ENCODE measurements around the gene PER2. TPM values are rescaled to one million over a fixed set of nuclear protein-coding genes. Genes with fewer than 3 reads are reported as not detected.
"Not testable (repeated sequence)": the region's sequence is repeated elsewhere in the genome, so short reads cannot be mapped to it uniquely, and the experiment has no call there.

The PER2 gene
- total RNA-seq, 1 donor from 2014 or later = 5.3 TPM

- FAIRE-seq (no peak), DNase-seq (ENCODE audit: low spot score in 2 of 2) (no peak)
These were observed 25.6 kb upstream of the PER2 start for GRCh38 chr2:238313991-238314350.

GRCh38 chr2:238313289-238313990 lies 25.0 kb upstream of the PER2 start:
- FAIRE-seq (no peak), DNase-seq (ENCODE audit: low spot score in 2 of 2) (no peak)

GRCh38 chr2:238310721-238311120 lies 22.3 kb upstream of the PER2 start:
- FAIRE-seq = not testable (repeated sequence)

GRCh38 chr2:238308177-238308576 lies 19.8 kb upstream of the PER2 start:
- FAIRE-seq = no peak
- DNase-seq (ENCODE audit: low spot score in 2 of 2) = no peak

More at GRCh38 chr2:238310721-238311120, 22.3 kb upstream of the PER2 start:
- DNase-seq (ENCODE audit: low spot score in 2 of 2) = not testable (repeated sequence)

- DNase-seq (ENCODE audit: low spot score in 2 of 2) (no peak), FAIRE-seq (no peak)
These were observed 18.2 kb upstream of the PER2 start for GRCh38 chr2:238306672-238306998.

GRCh38 chr2:238305965-238306671 lies 17.7 kb upstream of the PER2 start:
- DNase-seq (ENCODE audit: low spot score in 2 of 2) = no peak
- no peak for FAIRE-seq

- FAIRE-seq = no peak
- no peak for DNase-seq (ENCODE audit: low spot score in 2 of 2)
These were observed 16.9 kb upstream of the PER2 start for GRCh38 chr2:238305092-238305862.

- FAIRE-seq (no peak), DNase-seq (ENCODE audit: low spot score in 2 of 2) (no peak)
These were observed 15.7 kb upstream of the PER2 start for GRCh38 chr2:238304116-238304515.

GRCh38 chr2:238302751-238303150 lies 14.3 kb upstream of the PER2 start:
- FAIRE-seq = no peak

GRCh38 chr2:238302087-238302486 lies 13.7 kb upstream of the PER2 start:
- no peak for FAIRE-seq
- no peak for DNase-seq (ENCODE audit: low spot score in 2 of 2)

More at GRCh38 chr2:238302751-238303150, 14.3 kb upstream of the PER2 start:
- no peak for DNase-seq (ENCODE audit: low spot score in 2 of 2)

GRCh38 chr2:238299803-238300202 lies 11.4 kb upstream of the PER2 start:
- DNase-seq (ENCODE audit: low spot score in 2 of 2) (no peak), FAIRE-seq (no peak)

- no peak for DNase-seq (ENCODE audit: low spot score in 2 of 2)
- FAIRE-seq = no peak
These were observed 8.4 kb upstream of the PER2 start for GRCh38 chr2:238296638-238297457.

GRCh38 chr2:238295144-238296112 lies 7.0 kb upstream of the PER2 start:
- DNase-seq (ENCODE audit: low spot score in 2 of 2) (no peak), FAIRE-seq (no peak)

- no peak for DNase-seq (ENCODE audit: low spot score in 2 of 2)
- FAIRE-seq = no peak
These were observed 6.2 kb upstream of the PER2 start for GRCh38 chr2:238294393-238295143.

- DNase-seq (ENCODE audit: low spot score in 2 of 2) (no peak), FAIRE-seq (no peak)
These were observed 5.6 kb upstream of the PER2 start for GRCh38 chr2:238294046-238294392.

GRCh38 chr2:238291550-238292281 lies 3.3 kb upstream of the PER2 start:
- FAIRE-seq = no peak
- DNase-seq (ENCODE audit: low spot score in 2 of 2) = no peak

GRCh38 chr2:238290715-238291549 lies 2.5 kb upstream of the PER2 start:
- no peak for FAIRE-seq

More at GRCh38 chr2:238290715-238291549, 2.5 kb upstream of the PER2 start:
- no peak for DNase-seq (ENCODE audit: low spot score in 2 of 2)
